ENCODE data around the gene ETS2.
A peak's percentile ranks its signal among the peaks of the same experiment; 100 is the strongest.

Gene ETS2

DNA sequence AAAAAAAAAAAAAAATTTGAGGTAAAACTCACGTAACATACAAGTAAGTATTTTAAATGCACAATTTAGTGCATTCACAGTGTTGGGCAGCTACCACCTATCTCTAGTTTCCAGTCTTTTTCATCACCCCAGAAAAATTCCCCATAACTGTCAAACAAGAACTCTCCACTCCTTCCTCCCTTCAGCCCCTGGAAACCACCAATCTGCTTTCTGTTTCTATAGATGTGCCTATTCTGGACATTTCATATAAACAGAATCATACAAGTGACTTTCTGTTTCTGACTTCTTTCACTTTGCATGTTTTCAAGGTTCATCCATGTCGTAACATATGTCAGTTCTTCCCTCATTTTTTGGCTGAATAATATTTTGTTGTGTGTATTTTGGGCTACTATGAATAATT, 24.9 kb upstream of the ETS2 start:
- DNase-seq: no peak

- no peak for DNase-seq
Observed at GRCh38 chr21:38784458-38785266, 21.1 kb upstream of the ETS2 start.

DNA sequence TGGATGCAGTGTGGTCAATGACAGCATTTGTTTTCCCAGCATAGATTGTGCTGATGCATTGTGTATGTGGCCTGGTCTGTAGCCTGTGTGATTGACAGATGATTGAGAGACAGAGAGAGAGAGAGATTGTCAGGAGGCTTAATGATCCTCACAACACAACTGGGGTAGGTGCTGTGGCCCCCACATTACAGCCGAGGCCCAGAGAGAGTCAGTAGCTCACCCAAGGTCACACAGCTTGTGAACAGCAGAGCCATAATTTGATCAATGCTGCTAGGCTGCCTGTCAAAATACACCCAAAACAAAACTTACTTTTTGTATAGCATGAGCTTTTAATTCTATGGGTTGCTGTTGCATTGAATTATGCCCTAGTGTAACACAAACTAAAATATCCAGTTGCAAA, 20.2 kb upstream of the ETS2 start:
- no peak for DNase-seq

GRCh38 chr21:38787016-38787415, 18.7 kb upstream of the ETS2 start:
- DNase-seq: no peak

- no peak for DNase-seq
Observed at GRCh38 chr21:38787461-38788274, 18.1 kb upstream of the ETS2 start.

DNA sequence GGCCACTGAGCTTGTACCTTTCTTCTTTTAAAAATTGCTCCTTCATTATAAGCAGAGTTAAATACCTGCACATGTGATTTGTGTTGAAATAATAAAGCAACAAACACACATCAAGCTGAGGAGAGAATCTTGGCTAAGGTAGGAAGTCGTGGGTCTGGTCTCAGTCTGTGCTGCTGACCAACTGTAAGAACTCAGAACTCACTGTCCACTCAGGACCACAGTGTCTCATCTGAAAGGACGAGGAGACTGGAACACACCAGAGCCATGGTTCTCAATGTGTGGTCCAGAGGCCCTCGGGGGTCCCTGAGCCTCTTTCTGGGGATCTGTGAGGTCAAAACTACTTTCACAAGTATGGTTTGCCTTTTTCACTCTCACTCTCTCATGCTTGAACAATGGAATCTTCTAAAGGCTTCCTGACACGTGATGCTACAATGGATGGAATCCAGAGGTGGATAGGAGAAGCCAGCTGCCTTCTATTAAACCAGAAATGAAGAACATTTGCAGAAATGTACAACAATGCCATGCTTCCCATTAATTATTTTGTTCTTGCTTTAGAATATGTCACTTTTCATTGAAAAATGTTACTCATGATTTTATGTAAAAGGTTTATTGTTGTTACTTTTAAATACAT, 17.3 kb upstream of the ETS2 start:
- DNase-seq: no peak

DNA sequence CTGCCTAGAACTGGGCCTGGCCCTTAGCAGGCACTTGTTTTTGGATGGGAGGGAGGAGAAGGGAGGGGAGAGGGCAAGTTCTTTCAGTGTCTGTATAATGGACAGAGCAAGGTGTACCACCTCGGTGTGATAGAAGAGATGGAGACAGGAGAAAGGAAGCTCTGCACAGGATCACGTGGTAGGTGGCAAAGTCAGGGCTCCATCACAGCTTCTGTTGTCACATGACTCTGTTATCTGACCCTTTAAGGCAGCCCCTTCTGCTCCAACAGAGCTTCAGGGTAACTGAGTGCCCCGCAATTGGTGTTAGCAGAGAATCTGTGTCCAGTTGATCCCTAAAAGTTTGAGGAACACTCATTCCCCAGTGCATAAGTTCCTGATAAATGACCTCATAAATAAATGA, 16.5 kb upstream of the ETS2 start:
- DNase-seq: no peak

- no peak for DNase-seq
Observed at GRCh38 chr21:38790059-38790458, 15.7 kb upstream of the ETS2 start.

- no peak for DNase-seq
Observed at GRCh38 chr21:38790961-38791360, 14.8 kb upstream of the ETS2 start.

DNA sequence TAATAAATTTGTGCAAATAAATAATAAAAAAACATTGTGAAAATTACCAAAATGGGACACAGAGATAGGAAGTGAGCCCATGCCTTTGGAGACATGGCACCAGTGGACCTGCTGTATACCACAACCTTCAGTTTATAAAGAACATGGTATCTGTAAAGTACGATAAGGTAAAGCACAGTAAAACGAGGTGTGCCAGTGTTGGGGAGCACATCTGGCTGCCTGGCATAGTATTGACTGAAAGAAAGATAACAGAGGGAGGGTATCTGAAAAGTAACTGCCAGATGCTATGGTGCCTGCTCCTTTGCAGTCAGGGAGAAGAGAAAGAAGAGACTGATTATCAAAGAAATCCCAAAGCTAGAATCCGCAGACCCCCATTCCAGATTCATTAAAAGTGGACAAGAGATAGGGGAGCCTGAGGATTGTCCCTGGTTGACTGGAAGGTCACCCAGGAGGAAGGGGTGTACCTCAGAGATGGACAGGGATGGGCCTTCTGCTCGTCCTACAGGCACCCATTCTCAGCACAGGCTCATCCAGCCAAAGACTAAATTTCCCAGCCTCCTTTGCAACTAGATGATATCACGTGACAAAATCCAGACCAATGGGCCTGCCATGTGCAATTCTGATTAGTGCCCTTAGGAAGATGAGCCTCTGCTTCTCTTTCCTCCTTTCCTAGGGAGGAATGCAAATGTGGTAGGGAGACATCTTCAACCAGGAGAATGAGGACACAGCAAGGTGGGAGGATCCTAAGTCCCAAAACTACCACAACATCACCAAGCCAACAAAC, 12.9 kb upstream of the ETS2 start:
- DNase-seq: no peak

DNA sequence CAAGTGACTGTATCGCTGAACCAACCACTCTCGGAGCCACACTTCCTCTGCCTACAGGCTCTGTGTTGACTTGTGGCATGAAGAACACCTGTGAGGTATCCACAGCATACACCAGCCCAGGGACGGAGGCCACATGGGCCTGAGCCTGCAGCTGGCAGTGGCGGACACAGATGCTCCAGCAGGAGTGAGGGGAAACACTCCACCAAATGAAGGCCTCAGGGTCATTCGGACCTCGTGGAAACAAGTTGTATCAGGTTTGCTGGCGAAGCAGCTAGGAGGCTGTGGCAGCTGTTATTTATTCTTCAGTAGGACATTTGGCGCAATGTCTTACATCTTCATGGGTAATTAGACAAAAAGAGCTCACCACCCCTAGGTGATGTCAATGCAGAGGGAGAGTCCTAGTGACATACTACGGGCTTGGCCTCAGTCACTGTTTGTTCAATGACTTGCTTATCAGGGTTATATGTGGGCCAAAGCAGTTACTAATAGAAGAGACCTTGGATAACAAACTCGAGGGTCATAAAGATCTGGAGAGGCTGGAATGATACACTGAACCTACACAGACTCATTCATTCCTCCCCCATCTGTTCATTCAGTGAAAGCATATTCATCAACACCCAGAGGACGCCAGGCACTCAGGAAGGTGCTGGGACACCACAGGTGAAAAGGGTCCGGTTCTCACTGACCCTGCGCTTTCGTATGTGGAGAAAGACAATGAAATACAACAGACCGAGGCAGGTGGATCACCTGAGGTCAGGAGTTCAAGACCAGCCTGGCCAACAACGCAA, 11.6 kb upstream of the ETS2 start:
- DNase-seq: no peak

DNA sequence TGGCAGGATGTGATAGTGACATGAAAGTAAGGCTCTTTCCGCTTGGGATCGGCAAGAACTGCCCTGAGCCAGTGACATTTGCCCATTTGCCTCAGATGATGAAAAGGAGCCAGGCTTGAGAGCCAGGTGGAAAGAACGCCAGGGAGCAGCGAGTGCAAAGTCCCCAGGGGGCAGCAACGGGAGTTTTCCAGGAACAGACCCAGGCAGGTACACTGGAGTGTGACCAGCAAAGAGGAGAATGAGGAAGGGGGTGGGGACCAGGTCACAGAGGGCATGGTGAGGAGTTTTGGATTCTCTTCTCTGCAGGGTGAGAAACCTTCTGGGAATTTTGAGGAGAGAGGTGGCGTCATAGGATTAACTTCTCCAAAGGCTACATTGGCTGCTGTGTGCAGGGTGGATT, 10.8 kb upstream of the ETS2 start:
- DNase-seq: no peak

DNA sequence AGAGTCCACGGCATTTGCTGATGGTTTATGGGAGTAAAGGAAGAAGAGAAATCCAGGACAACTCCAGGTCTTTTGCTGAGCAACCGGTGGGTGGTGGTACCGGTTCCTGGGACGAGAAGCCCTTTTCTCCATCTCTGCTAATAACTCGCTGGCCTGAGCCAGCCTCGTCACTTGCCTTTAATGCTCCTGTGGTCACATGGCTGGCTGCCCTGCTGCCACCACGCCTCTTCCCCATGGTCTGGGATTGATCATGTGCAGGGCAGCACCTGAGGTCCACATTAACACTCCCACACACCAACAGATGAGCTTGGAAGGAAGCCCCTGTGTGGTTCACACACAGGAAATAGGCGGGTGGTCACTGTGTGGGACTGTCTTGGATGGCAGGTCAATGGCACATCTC, 10.3 kb upstream of the ETS2 start:
- DNase-seq: no peak

GRCh38 chr21:38796424-38796823, 9.3 kb upstream of the ETS2 start:
- no peak for DNase-seq

DNA sequence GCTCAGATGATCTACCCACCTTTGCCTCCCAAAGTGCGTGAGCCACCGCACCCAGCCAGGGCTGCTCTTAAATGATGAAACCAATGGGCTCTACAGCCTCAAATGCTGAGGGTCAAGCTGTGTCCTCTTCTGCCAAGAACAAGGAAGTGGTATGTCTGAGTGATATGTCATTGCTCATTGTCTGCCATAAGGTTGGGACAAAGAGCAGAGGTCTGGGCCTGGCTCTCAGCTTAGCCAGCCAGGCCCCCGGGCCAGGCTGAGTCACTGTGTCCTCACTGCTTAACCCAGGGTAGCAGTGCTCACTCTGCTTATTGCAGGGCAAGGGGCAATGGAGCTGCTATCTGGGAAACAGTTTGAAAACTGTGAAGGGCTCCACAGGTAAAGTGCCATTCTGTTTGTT, 8.3 kb upstream of the ETS2 start:
- DNase-seq: no peak

DNA sequence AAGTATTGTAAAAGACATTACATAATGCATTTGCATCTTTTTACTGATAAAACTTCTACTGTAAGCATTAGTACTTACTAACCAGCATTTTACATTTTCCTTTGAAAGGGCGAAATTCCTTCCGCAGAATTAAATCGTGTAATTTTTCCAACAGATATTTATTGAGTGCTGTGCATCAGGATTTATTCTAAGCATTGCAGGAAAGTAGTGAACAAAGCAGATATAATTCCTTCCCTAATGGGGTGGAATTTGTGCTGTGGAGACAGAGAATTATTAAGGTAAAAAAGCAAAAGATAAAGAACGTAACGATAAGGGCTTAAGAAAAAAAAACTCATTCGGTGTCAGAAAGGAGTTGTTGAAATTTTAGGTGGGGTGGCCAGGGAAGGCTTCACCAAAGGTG, 7.6 kb upstream of the ETS2 start:
- no peak for DNase-seq

DNA sequence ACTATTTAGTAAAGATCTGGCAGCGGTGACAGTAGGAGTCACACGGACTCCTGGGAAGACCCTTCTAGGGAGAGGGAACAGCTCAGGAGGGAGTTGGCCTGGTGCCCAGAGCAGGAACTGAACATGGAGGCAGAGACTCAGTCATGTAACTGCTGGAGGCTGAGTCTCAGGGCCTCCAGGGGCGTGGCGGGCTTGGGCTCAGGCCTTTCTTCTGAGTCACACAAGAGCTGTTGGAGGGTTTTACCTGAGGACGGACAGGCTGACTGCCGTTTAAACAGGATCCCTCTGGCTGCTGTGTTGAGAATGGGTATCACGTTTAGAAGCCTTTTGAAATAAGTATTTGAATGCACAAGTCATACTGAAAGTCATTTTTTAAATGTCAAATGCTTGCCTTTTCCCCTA, 7.2 kb upstream of the ETS2 start:
- DNase-seq: peak; percentile 46 to 62

DNA sequence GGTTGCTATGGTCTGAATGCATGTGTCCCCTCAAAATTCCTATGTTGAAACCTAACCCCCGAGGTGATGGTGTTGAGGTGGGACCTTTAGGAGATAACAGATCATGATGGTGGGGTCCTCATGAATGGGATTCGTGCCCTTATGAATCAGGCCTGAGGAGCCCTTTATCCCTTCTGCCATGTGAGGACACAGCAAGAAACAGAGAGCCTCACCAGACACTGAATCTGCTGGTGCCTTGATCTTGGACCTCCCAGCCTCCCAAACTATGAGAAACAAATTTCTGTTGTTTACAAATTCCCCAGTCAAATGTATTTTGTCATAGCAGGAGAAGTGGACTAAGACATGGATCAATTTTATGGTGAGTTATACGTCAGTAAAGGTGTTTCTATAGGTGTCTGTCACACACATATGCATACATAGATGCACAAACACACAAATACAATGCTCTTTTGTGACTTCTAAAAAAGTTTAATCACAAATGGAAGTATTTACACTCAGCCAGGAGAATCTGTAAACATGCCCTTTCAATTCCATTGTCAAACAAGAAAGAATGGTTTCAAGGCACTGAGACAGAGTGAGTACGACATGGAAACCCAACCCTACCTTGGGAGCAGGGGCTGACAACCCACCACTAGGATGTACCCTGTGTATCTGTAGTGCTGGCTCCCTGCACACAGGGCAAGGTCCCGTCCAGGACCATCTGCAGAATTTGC, 5.5 kb upstream of the ETS2 start:
- no peak for DNase-seq

- DNase-seq: no peak
Observed at GRCh38 chr21:38800924-38801744, 4.6 kb upstream of the ETS2 start.

All from activated T-cell treated with anti-CD3 and anti-CD28 coated beads, Interleukin-2, amount 50 U/mL, for 48 hours (primary cell).